ENCODE data around the gene LRP2. TPM values are rescaled to one million over a fixed set of nuclear protein-coding genes. Genes with fewer than 3 reads are reported as not detected.

LRP2 gene
- total and polyA plus RNA-seq, 7 donors = 1.9 TPM; not detected in 6

DNA sequence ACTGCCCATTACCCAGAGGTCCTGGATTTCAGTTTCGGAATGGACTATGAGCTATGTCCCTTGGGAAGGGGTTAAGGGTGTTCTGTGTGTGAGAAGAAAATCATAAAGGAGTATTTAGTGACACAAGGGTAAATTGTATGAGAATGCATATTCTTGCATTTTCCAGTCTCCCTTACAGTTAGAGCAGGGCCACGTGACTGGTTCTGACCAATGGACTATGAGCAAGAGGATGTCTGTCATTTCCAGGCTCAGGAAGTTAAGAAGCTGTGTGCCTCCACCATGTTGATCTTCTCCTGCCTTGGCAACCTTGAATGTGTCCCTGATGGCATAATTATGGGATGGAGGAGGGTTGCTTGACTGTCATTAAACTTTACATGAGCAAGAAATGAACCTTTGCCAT is 198.0 kb downstream of the LRP2 start:
- Histone ChIP-seq H3K9me3 (no peaks in the 10 kb centered on the region), H3K4me1 (no peaks in the 10 kb centered on the region), H3K36me3 (no peaks in the 10 kb centered on the region), H3K27ac (no peak overlapping the region), H3K4me3 (no peak overlapping the region), H3K27me3 (no peaks in the 10 kb centered on the region)
- no peak for DNase-seq
- TF ChIP-seq POLR2A (IDR thresholded peaks at IDR 0.05) = no peak
- TF ChIP-seq POLR2AphosphoS5 (IDR thresholded peaks at IDR 0.05) = no peak
- TF ChIP-seq, protein P1, sequence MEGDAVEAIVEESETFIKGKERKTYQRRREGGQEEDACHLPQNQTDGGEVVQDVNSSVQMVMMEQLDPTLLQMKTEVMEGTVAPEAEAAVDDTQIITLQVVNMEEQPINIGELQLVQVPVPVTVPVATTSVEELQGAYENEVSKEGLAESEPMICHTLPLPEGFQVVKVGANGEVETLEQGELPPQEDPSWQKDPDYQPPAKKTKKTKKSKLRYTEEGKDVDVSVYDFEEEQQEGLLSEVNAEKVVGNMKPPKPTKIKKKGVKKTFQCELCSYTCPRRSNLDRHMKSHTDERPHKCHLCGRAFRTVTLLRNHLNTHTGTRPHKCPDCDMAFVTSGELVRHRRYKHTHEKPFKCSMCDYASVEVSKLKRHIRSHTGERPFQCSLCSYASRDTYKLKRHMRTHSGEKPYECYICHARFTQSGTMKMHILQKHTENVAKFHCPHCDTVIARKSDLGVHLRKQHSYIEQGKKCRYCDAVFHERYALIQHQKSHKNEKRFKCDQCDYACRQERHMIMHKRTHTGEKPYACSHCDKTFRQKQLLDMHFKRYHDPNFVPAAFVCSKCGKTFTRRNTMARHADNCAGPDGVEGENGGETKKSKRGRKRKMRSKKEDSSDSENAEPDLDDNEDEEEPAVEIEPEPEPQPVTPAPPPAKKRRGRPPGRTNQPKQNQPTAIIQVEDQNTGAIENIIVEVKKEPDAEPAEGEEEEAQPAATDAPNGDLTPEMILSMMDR (IDR thresholded peaks at IDR 0.05) = no peak
- TF ChIP-seq EP300 (IDR thresholded peaks at IDR 0.05) = no peak
- intact Hi-C loops (cut with DNase I) = no loop called here
- WGBS, 2 donors = 42 to 95% methylated on average over 2 of the region's 2 CpGs

DNA sequence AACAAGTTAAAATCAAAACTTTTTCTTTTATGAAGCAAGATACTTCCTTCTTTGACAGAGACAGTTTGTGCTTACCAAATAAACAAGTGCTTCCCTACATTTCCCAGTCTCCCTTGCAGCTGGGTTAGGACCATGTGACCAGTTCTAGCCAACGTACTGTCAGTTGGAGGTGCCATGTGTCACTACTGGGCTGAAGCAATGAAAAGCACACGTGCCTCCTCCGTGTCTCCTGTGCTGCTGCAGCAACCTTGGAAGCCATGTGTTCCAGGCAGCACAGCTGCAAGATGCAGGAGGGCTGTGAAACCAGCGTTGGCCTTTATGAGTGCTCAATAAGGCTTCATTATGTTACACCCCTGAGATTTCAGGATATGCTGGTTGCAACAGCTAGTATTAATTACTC is 199.7 kb downstream of the LRP2 start:
- Histone ChIP-seq H3K27me3 (no peaks in the 10 kb centered on the region), H3K4me1 (no peaks in the 10 kb centered on the region), H3K36me3 (no peaks in the 10 kb centered on the region), H3K4me3 (no peak overlapping the region), H3K27ac (no peak overlapping the region), H3K9me3 (no peaks in the 10 kb centered on the region)
- 58 to 84% methylated on average over 4 of the region's 4 CpGs for WGBS, 2 donors
- DNase-seq = no peak
- TF ChIP-seq EP300 (IDR thresholded peaks at IDR 0.05) (no peak), POLR2AphosphoS5 (IDR thresholded peaks at IDR 0.05) (no peak), POLR2A (IDR thresholded peaks at IDR 0.05) (no peak)
- TF ChIP-seq, protein P1 (IDR thresholded peaks at IDR 0.05) = no peak
- intact Hi-C loops (cut with DNase I) = no loop called here

DNA sequence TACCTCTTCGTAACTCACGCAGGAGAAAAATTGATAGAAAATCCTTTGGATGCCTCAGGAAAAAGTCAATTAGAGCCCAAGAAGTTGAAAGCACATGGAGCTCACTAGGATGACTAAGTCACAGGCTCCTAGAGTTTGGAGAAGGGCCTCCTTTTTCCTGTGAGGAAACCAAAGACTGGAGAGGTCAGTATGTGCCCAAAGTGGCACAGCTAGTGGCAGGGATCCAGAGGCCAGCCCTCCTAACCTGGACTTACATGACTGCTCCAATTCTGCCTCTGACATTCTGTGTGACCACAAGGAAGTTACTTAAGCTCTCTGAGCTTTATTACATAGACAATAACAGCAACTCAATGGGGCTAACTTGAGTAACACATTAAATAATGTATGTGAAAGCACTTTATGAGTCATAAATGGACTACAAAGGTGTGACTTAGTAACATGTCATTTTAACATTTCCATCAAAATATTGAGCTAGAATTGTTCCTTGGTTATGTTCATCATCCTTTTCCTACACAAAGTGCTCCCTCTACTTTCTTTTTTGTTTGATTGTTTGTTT is 201.3 kb downstream of the LRP2 start:
- Histone ChIP-seq H3K4me3 (no peak overlapping the region), H3K27ac (no peak overlapping the region), H3K27me3 (no peaks in the 10 kb centered on the region), H3K9me3 (no peaks in the 10 kb centered on the region), H3K4me1 (no peaks in the 10 kb centered on the region), H3K36me3 (no peaks in the 10 kb centered on the region)
- intact Hi-C loops (cut with DNase I) = no loop called here
- no peak for DNase-seq
- TF ChIP-seq EP300 (IDR thresholded peaks at IDR 0.05) (no peak), POLR2AphosphoS5 (IDR thresholded peaks at IDR 0.05) (no peak), POLR2A (IDR thresholded peaks at IDR 0.05) (no peak)
- TF ChIP-seq, protein P1 (IDR thresholded peaks at IDR 0.05) = no peak
- WGBS, 2 donors = 94 to 95% methylated on average over 2 of the region's 2 CpGs

DNA sequence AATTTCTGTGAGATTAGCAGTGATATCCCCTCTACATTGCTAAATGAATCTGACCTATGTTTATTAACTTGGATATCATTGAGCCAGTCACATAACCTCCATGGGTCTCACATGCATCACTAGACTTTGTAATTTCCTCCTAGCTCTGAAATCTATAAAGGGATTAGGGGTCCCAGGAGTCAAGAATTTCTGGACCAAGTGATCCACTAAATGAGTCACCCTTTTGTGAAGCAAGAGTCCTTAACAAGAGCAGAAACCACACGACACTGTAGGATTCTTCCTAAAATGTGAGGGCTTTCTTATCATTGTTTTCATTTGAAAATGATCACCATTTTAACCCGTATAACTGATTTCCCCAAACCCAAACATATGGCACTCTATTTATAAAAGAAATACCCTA is 202.6 kb downstream of the LRP2 start:
- intact Hi-C loops (cut with DNase I) = no loop called here
- Histone ChIP-seq H3K36me3 (no peaks in the 10 kb centered on the region), H3K9me3 (peaks cover 0 to under 1% (median 0%) of the 10 kb centered on the region in 4 donors), H3K4me3 (no peak overlapping the region), H3K27ac (no peak overlapping the region), H3K27me3 (no peaks in the 10 kb centered on the region), H3K4me1 (no peaks in the 10 kb centered on the region)
- TF ChIP-seq POLR2A (IDR thresholded peaks at IDR 0.05) (no peak), EP300 (IDR thresholded peaks at IDR 0.05) (no peak), POLR2AphosphoS5 (IDR thresholded peaks at IDR 0.05) (no peak)
- TF ChIP-seq, protein P1 (IDR thresholded peaks at IDR 0.05) = no peak
- 58 to 73% methylated on average over 2 of the region's 2 CpGs for WGBS, 2 donors
- DNase-seq = no peak

DNA sequence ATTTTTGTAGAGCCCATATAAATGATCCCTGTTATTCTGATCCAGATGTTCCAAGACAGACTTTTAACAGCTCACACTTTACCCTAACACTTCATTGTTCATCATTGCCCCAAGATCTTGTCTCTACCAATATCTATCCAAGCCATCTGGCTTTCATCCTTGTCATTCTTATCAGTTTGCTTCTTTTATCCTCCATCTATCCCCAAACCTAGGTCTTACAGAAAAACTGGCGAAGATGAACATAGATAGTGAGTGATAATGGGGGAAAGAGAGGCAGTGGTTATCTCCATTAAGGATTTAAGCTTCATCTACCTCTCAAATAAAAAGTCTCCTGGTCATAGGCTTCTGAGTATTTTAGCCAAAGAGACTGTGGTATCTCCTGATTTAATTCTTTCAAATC is 203.5 kb downstream of the LRP2 start:
- Histone ChIP-seq H3K9me3 (peaks cover 0 to 3% (median 0%) of the 10 kb centered on the region in 4 donors), H3K27ac (no peak overlapping the region), H3K36me3 (no peaks in the 10 kb centered on the region), H3K27me3 (no peaks in the 10 kb centered on the region), H3K4me3 (no peak overlapping the region), H3K4me1 (no peaks in the 10 kb centered on the region)
- intact Hi-C loops (cut with DNase I) = no loop called here
- 73 to 79% methylated on average over 1 of the region's 1 CpG for WGBS, 2 donors
- no peak for DNase-seq
- TF ChIP-seq, protein P1 (IDR thresholded peaks at IDR 0.05) = no peak
- TF ChIP-seq EP300 (IDR thresholded peaks at IDR 0.05) (no peak), POLR2AphosphoS5 (IDR thresholded peaks at IDR 0.05) (no peak), POLR2A (IDR thresholded peaks at IDR 0.05) (no peak)
